NCI-H2196 (cell line): ENCODE data around the gene KBTBD4.
"Not testable (repeated sequence)": the region's sequence is repeated elsewhere in the genome, so short reads cannot be mapped to it uniquely, and the experiment has no call there.

Source experiments
- DNase-seq: peaks from one replicate; lab custom pipeline; 2025; ENCODE audit not compliant: unreplicated experiment; lab: John Stamatoyannopoulos, UW

Gene KBTBD4

DNA sequence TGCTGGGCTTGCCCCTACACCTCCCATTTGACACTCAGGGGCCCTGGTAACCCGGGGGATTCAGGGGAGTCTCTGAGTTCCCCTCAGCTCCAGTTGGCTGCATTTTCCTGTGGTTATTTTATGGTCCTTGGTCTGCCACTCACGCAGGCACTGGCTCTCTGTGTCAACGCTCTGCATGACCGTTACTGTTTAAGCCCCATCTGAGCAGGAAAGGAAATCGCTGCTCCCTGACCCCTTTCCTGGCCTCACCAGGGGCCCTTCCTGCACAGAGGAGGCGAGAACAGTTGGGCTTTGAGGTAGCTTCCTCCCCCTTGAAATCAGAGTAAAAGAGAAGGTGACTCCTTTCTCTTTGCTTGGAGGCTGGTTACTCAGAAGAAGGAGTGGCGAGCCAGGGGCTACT is 13.0 kb upstream of the KBTBD4 start:
- no peak for DNase-seq

DNA sequence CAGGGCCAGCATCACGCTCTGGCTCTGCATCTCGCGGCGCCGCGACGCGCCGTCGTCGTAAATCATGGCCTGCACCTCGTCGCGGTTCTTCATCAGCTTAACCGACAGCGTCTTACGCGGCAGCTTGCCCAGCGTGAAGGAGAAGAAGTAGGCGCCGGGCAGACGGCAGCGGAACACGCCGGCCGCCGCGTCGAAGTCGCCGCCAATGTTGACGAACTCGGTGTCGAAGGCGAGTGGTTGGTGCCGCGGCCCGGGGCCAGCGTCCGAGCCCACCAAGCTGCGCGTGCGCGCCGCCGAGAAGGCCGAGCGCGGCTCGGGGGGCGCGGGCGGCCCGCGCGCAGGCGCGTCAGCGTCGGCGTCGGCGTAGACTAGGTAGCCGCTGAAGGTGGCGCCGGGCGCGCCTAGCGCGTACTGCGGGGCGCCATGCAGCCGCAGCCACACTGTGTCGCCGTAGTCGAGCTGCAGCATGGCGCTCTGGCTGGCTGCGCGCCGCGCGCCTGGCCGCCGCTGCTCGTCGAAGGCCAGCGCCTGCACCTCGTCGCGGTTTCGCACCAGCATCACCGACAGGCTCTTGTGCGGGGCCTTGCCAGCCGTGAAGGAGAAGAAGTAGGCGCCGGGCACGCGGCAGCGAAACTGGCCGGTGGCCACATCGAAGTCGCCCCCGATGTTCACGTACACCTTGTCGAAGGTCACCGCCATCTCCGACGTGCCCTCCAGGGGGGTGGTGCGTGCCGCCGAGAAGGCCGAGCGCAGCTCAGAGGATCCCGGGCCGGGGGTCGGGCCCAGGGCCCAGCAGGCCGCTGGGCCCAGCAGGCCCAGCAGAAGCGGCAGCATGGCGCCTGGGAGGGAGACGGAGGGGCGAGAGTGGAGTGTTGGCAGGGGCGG is 11.4 kb upstream of the KBTBD4 start:
- DNase-seq = no peak

DNA sequence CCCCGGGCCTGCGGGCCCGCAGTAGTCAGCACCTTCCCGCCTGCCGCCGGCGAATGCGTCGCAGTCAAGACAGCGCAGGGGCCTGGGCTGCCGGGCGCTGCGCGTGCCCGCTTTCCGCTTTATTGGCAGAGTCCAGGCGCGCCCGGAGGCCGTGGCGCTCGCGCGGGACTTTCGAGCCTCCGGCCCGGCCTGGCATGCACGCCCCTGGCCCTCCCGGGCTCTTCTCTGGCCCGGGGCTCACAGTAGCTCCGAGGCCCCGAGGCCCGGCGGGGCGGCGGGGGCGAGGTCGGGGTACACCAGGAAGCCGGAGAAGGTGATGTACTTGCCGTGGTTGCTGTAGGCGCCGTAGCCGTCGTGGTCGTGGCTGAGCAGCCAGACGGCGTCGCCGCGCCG is 10.8 kb upstream of the KBTBD4 start:
- DNase-seq = no peak

DNA sequence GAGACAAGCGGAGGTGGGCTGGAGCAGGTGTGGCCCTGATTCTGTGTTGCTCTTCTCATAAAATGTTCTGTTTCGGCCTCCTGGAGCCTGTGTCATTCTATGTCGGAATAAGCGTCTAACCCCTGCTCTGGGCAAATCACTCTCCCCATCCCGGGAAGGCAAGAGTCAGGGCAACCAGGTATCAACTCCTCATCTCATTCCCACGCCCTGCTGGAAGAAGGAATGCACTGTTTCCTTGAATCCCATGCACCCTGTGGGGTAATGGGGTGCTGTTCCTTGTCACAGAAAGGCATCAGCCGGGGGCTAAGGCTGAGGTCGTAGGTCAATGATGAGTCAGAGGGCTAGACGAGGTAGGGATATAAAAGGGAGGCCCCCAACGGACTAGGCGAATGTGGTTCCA is 10.3 kb upstream of the KBTBD4 start:
- DNase-seq = no peak

DNA sequence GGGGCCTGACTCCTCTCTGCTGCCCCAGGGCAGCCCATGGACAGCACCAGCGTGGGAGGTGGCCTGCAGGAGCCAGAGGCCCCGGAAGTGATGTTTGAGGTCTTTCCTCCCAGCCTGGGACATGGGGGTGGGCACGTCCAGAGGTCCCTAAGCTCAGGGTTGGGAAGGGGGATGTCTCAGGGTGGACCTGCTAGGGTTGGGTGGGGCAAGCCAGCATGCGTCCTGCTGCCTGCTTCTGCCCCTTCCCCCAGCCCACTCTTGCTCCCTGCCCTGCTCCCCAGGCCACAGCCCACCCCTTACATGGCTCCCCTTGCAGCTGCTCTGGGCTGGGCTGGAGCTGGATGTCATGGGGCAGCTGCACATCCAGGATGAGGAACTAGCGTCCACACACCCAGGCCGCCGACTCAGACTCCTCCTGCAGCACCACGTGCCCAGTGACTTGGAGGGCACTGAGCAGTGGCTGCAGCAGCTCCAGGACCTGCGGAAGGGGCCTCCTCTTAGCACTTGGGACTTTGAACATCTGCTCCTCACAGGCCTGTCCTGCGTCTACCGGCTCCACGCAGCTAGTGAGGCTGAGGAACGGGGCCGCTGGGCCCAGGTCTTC is 9.1 kb upstream of the KBTBD4 start:
- no peak for DNase-seq

DNA sequence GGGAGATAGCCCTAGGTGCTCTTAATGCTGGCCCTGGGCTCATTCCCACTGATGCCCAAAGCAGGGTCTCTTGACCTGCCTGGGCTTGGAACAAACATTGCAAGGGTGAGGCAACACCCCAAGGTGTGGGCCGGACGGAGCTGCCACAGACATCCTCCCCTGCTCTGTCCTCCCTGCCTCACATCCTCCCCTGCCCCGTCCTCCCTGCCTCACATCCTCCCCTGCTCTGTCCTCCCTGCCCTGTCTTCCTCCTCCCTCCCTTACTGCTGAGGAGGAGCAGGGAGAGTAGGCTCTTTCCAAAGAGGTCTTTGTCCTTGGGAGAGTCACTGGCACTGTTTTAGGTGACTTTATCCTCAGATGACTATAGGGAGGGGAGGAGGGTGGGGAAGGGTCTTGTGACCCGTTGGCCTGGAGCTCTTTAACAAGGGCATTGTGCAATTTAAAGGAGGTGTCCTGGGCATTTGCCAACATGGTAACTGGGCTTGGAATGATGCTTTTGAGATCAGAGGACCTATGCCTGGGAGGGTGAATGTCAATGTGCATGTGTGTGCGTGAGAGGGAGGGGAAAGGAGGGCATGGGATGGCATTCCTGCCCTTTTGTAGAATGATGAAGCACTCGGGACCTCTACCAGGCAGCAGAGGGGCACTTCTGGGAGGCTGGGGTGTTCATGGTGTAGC is 8.4 kb upstream of the KBTBD4 start:
- no peak for DNase-seq

DNA sequence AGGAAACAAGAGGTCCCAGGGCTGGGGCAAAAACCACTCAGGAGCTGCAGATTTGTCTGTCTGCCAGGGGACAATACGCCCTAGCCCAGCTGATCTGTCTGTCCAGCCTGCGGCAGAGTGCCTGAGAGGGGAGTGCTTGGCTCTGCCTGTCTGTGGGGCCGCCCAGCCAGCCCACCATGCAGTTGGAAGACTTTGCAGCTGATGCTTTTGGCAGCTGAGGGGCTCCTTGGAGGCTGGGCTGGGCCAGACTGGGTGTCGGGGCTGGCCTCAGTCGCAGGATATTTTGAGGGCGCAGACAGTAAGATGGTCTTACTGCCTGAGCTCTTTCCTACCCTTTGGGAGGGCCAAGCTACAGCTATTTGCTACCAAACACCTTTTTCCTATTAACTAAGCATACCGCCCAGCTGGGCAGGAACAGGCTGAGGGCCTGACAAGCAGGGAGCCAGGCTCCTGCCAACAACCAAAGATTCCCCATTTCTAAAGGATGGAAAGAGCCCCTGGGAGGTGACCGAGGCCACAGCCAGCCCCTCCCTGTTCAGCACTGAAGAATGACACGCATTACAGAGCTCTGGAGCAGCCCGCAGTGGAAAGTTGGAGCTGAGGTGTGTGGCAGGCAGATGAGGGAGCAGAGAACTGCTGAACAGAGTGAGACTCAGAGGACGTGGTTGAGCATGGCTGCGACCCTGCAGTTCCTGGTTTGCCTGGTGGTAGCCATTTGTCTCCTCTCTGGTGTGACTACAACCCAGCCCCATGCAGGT is 7.5 kb upstream of the KBTBD4 start, which contains the start of gene FAM180B:
FAM180B (plus strand) TSS at position 581 of the 758 bp plus-strand sequence; CDS start at position 672, 91 bp downstream.
- no peak for DNase-seq

DNA sequence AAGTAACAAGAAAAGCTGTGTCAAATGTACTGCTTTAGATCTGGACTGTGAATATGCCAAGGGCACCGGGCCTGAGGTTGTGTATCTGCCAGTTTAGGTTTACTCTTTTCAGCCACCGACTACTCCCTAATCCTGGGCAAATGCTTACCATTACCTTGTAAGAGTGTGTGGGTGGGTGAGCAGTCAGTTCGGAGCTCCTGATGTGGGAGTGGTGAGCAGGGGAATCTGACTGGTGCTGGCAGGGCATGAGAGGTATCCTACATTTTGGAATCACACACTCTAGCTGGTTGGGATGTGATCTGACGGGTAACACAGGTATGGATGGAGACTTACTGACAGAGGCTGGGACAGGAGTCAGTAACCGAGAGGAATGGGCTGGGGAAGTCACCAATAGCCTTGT is 5.1 kb upstream of the KBTBD4 start:
- DNase-seq = no peak

DNA sequence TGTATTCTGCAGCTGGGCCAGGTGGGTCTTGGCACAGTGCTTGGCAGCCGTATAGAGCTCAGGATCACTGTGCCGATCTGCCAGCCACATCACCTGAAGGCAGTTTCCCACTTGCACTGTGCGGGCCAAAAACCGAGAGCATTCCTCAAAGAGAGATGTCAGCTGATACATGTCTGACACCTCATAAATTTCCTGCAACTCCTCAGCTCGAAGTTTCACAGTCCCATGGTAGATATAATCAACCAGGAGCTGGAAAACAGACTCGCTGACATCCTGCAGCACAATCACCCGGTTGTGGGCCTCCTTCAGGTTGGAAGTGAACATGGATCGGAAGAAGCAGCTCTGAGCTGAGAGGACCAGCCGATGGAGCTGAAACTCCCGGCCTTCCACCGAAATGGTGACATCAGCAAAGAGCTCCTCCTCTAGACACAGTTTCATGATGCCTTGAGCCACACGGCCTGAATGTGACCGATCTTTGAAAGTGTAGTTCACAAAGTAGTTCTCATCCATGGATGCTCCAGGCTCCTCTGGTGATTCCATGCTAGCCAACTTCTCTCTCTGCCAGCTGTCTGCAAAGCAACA is 1.2 kb downstream of the KBTBD4 start:
- no peak for DNase-seq

DNA sequence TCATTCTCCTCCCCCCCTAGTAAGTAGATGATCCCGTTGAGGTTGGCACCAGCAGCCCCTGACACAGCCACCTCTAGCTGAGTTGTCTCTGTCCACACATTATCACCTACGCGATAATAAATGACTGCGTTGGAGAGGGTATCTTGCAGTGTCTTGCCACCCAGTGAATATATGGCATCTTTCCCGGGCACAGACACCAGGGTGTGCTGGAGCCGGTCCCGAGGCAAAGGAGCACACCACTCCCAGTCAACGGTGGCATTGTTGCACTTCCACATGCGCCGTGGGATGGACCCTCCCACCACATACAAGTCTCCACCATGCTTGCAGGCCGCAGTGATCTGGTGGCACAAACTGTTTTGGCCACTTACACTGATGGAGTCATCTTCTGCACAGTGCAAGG is 5.4 kb downstream of the KBTBD4 start:
- DNase-seq = no peak

DNA sequence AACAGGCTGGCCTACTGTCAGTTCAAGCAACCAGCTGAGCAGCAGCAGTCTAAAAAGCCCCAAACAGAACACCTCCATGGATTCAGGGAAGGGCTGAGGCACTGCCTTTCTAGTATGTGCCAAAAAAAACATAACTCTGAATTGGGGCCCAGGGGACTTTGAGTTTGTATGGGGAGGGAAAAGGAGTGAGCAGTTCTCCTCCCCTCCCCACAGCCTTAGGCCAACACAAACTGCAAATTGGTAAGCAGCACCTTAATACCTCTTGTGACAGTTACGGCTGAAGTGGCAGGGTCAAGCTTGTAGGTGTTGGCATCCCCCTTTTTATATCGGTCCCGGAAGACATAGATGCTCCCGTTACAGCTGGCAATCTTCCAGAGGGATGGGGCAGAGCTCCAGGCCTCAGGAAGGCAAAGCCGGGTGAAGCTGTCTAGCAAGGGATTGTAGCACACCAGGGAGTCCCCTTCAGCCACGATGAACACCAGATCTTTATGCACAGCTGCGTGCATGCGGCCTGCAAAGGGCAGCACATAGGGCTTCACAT is 6.0 kb downstream of the KBTBD4 start:
- no peak for DNase-seq

DNA sequence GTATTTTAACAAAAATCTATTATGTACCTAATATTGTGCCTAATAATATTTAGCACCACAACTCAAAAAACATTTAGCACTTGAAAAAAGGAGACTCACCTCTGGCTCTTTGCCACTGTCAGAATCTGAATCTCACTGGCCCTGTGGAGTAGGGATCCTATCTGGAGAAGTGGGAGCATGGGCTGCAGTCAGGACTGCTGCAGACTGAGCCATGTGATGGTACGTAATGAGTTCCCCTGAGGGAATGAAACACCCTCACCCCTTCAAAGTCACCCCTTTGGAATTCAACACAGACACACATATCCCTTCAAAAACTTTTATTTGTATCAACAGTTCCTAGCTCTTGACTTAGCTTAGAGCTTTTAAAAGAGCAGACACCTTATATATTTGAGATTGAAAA is 6.9 kb downstream of the KBTBD4 start:
- DNase-seq = no peak

DNA sequence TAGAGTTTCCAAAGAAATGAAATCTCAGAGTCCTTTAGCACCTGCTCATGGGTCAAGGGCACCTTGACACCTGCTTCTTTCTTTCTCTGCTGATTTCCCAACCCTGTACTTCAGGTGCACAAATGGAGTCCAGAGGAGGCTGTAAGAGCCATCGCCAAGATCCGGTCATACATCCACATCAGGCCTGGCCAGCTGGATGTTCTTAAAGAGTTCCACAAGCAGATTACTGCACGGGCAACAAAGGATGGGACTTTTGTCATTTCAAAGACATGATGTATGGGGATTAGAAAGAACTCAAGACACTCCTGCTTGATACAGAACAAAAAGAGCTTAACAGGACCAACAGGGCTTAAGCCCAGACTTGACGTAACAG is 7.4 kb downstream of the KBTBD4 start:
- no peak for DNase-seq

DNA sequence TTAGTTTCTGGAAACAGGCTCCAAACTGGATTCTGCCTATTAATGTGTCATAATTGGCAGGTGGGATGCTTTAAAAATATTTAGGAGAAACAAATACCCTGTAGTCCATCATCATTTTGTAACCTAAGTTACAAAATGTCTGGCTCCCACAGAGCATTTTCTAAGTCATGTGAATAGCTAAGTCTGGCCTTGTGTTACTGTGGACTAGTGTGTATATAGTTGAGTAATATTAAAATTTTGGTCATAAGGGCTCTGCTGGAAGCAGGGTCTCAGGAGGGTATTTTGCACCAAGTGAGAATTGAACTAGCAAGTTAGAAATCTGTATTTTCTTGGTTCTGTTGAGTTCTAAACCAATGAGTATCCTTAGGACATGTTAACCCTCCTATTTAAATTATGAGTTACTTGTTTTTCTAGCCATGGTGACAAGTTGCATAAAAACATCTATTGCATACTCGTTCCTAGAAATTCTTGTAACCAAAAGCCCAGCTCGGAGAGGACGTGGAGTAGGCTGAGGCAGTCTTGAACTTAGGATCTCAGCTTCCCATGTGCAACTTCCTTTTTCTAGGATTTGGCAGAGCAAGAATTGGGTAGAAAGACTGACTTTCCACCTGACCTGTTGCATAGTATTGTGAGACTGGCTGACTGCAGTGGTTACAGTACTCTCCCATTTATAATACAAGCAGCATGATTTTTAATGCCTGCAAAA is 8.0 kb downstream of the KBTBD4 start:
- DNase-seq = no peak

DNA sequence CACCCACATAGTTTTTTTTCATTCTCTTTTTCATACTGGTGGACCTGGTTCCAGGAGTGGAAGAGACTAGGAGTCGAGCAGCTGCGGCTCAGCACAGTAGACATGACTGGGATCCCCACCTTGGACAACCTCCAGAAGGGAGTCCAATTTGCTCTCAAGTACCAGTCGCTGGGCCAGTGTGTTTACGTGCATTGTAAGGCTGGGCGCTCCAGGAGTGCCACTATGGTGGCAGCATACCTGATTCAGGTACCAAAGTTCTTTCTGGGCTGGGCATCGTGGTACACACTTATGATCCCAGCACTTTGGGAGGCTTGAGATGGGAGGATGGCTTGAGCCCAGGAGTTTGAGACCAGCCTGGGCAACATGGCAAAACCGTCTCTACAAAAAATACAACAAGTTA is 9.1 kb downstream of the KBTBD4 start:
- DNase-seq = no peak

DNA sequence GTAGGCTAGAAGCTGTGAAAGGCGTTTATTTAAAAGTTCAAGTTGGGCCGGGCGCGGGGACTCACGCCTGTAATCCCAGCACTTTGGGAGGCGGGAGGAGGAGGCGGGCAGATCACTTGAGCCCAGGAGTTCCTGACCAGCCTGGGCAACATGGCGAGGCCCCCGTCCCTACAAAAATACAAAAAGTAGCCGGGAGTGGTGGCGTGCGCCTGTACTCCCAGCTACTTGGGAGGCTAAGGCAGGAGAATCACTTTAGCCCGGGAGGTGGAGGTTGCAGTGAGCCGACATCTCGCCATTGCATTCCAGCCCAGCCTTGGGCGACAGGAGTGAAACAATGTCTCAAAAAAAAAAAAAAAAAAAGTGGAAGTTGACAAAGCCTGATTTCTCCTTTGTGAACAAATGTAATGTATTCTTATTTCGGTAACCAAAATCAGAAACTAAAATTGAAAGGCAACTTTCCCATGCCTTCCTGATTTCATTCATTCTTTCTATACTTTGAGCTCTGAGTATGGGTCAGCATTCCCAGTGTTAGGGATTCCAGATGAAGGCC is 12.5 kb downstream of the KBTBD4 start:
- no peak for DNase-seq

DNA sequence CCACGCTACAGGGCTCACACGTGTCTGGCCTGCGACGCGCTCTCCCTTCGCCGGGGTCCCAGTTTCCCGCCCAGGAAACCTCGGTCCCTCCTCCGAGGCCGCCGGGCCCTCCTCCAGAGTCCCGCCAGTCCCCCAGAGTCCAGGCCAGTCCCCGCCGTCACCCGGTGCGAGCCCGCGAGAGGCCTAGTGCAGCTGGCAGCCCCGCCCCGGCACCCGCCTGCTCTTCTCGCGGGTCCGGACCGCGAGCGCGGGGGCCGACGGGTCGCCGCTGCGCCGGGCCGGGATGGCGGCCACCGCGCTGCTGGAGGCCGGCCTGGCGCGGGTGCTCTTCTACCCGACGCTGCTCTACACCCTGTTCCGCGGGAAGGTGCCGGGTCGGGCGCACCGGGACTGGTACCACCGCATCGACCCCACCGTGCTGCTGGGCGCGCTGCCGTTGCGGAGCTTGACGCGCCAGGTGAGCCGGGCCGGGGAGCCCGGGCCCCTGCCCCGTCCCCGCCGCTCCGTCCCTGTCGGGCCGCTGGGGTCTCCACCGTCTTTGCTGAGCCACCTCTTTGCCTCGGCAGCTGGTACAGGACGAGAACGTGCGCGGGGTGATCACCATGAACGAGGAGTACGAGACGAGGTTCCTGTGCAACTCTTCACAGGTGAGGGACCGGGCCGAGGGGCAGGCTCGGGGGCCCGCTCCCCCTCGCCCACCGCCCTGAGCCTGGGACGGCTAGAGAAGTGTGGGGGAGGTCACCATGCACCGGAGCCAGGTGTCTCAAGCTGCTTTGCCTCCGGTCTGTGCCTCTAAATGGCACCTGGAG is 13.2 kb downstream of the KBTBD4 start, which contains the start of gene PTPMT1:
PTPMT1 (plus strand) TSS at position 260 of the 809 bp plus-strand sequence; CDS start at position 284, 24 bp downstream.
- DNase-seq = peak; percentile 64

DNA sequence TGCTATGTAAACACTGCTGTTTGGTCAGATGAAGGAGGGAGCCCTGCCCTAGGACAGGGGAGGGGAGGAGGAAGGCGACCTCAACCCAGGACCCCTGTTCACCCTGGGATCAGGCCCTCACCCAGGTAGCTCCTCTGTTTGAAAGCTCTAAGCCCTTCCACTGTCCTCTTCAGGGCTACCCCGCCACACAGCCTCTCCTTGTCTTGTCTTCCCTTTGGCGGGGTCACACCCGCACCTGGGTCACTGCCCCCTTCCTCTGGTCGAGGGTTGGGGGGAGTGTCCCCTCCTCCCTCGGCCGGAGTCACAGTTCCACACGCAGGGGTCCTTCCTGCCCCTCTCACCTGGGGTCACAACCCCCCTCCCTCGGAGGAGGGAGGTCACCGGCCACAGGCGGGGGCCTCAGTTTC is 13.8 kb downstream of the KBTBD4 start:
- DNase-seq = no peak

DNA sequence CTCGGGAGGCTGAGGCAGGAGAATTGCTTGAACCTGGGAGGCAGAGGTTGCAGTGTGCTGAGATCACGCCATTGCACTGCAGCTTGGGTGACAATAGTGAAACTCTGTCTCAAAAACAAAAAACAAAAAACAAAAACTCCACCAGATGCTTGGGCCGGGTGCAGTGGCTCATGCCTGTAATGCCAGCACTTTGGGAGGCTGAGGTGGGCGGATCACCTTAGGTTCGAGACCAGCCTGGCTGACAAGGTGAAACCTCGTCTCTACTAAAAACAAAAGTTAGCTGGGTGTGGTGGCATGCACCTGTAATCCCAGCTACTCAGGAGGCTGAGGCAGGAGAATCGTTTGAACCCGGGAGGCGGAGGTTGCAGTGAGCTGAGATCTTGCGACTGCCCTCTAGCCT is 14.4 kb downstream of the KBTBD4 start:
- not testable (repeated sequence) for DNase-seq
